GM23338 (cell line): ENCODE data around the gene MYLK. TPM values are rescaled to one million over a fixed set of nuclear protein-coding genes. Genes with fewer than 3 reads are reported as not detected.

Experiments
- ATAC-seq: fragments of 200-7000 bp; cut with Tn5 transposase; 3 replicates; pipeline ENCODE4 v1.9.1; 2020
- DNase-seq: peaks from one replicate; pipeline ENCODE4 v3.0.0-alpha.2; 2015; ENCODE audit warnings: low spot score
- H2AFZ ChIP-seq: fragments of 200-600 bp; sonication (generic); 2 replicates; pipeline ENCODE4 v1.8.0; 2016; ENCODE audit warnings: antibody characterized with exemption, mild to moderate bottlenecking, moderate library complexity
- H3F3A ChIP-seq: fragments of 200-600 bp; sonication (generic); replicated peaks from 2 replicates; pipeline ENCODE4 v1.8.0; 2017; ENCODE audit warnings: antibody characterized with exemption, mixed run types, low read depth
- H3K27ac ChIP-seq: fragments of 200-600 bp; sonication (generic); 2 replicates; pipeline ENCODE4 v1.6.1; 2016; ENCODE audit warnings: low read depth
- H3K27me3 ChIP-seq: fragments of 200-600 bp; sonication (generic); 2 replicates; pipeline ENCODE4 v1.8.0; 2016; ENCODE audit warnings: mild to moderate bottlenecking, mixed run types, moderate library complexity; ENCODE audit not compliant: insufficient read depth
- H3K36me3 ChIP-seq: fragments of 200-600 bp; sonication (generic); 2 replicates; pipeline ENCODE4 v1.8.0; 2016; ENCODE audit warnings: mild to moderate bottlenecking; ENCODE audit not compliant: insufficient read depth
- H3K4me1 ChIP-seq: fragments of 200-600 bp; sonication (generic); 2 replicates; pipeline ENCODE4 v1.8.0; 2016; ENCODE audit warnings: mild to moderate bottlenecking, moderate library complexity; ENCODE audit not compliant: insufficient read depth
- H3K4me2 ChIP-seq: fragments of 200-600 bp; sonication (generic); 2 replicates; pipeline ENCODE4 v1.7.1; 2017; ENCODE audit warnings: mixed run types
- H3K4me3 ChIP-seq: fragments of 200-600 bp; sonication (generic); 2 replicates; pipeline ENCODE4 v1.6.1; 2016; ENCODE audit warnings: mixed run types
- H3K79me2 ChIP-seq: fragments of 200-600 bp; sonication (generic); replicated peaks from 2 replicates; pipeline ENCODE4 v1.8.0; 2017; ENCODE audit warnings: mild to moderate bottlenecking; ENCODE audit not compliant: insufficient read depth
- H3K9me2 ChIP-seq: fragments of 200-600 bp; sonication (generic); 2 replicates; pipeline ENCODE4 v1.8.0; 2017; ENCODE audit not compliant: insufficient read depth
- H4K20me1 ChIP-seq: fragments of 200-600 bp; sonication (generic); replicated peaks from 2 replicates; pipeline ENCODE4 v1.8.0; 2017; ENCODE audit warnings: mild to moderate bottlenecking; ENCODE audit not compliant: insufficient read depth
- H3K27ac Mint-ChIP-seq: 2 replicates; pipeline ENCODE4 v1.8.0; 2020; ENCODE audit warnings: inconsistent platforms, mild to moderate bottlenecking, moderate library complexity, mixed read lengths
- H3K27me3 Mint-ChIP-seq: 3 replicates; pipeline ENCODE4 v1.8.0; 2022; ENCODE audit warnings: low read depth, mild to moderate bottlenecking, moderate library complexity, mixed read lengths, inconsistent platforms; ENCODE audit not compliant: insufficient read depth, poor library complexity
- H3K36me3 Mint-ChIP-seq: 3 replicates; pipeline ENCODE4 v1.8.0; 2021; ENCODE audit warnings: low read depth, mild to moderate bottlenecking, inconsistent platforms, moderate library complexity, mixed read lengths
- H3K4me1 Mint-ChIP-seq: 3 replicates; pipeline ENCODE4 v1.8.0; 2020; ENCODE audit warnings: mild to moderate bottlenecking, inconsistent platforms, mixed read lengths
- H3K4me3 Mint-ChIP-seq: 3 replicates; pipeline ENCODE4 v1.8.0; 2021; ENCODE audit warnings: moderate library complexity, mild to moderate bottlenecking, inconsistent platforms, mixed read lengths
- H3K9me3 Mint-ChIP-seq: 3 replicates; pipeline ENCODE4 v1.8.0; 2020; ENCODE audit warnings: moderate library complexity, mild to moderate bottlenecking, inconsistent platforms, mixed read lengths
- CTCF ChIP-seq, 2 experiments: fragments of 200-600 bp in 1 of 2; sonication (generic) in 1 of 2; conservative IDR thresholded peaks; 2 replicates each; pipeline versions ENCODE4 v1.5.1 to v1.6.1; 2016 to 2017; ENCODE audit warnings: antibody characterized with exemption in 2 of 2, low read depth in 2 of 2, mild to moderate bottlenecking in 2 of 2, moderate library complexity in 1 of 2
- EZH2phosphoT487 ChIP-seq: fragments of 200-600 bp; sonication (generic); IDR thresholded peaks from one replicate; pipeline ENCODE4 v1.8.1; 2018; ENCODE audit warnings: antibody characterized with exemption; ENCODE audit not compliant: unreplicated experiment
- JUNB ChIP-seq: IDR thresholded peaks from one replicate; pipeline ENCODE4 v1.6.1; 2016; ENCODE audit warnings: antibody characterized with exemption; ENCODE audit not compliant: unreplicated experiment
- NANOG ChIP-seq: IDR thresholded peaks from 2 replicates; pipeline ENCODE4 v1.6.1; 2016; ENCODE audit warnings: antibody characterized with exemption, borderline replicate concordance
- STAT1 ChIP-seq: IDR thresholded peaks from one replicate; pipeline ENCODE4 v1.6.1; 2016; ENCODE audit warnings: antibody characterized with exemption; ENCODE audit not compliant: unreplicated experiment
- ZNF114 ChIP-seq: fragments of 250-450 bp; sonication (Bioruptor Pico); IDR thresholded peaks from 2 replicates; pipeline ENCODE4 v1.5.0; 2020; ENCODE audit warnings: mild to moderate bottlenecking, moderate library complexity
- polyA plus RNA-seq: library from polyadenylated mRNA; unstranded; fragments of >200 nt; fragmentation: Nextera tagmentation; extraction: Ambion mirVana; gene quantifications from 2 replicates; pipeline ENCODE4 v1.2.1, GENCODE V29; 2016
- total RNA-seq: library from RNA; depleted of rRNA; stranded (reverse); fragments of >200 nt; shearing (Covaris generic); gene quantifications from 2 replicates; pipeline ENCODE4 v1.2.3, GENCODE V29; 2014
- TF ChIP-seq, protein P1 (sequence below): fragments of 250-450 bp; sonication (Bioruptor Pico); IDR thresholded peaks from 2 replicates; pipeline ENCODE4 v1.5.0; 2020; ENCODE audit warnings: mild to moderate bottlenecking, moderate library complexity
- TF ChIP-seq, protein P2 (sequence below): IDR thresholded peaks from one replicate; pipeline ENCODE4 v1.6.1; 2018; ENCODE audit warnings: antibody characterized with exemption; ENCODE audit not compliant: unreplicated experiment

MYLK gene
- total and polyA plus RNA-seq, 2 experiments from 2014 or later: 11.5 to 17.9 TPM

- TF ChIP-seq CTCF (conservative IDR thresholded peaks at IDR 0.05; ENCODE audit: low read depth in 2 of 2): no peak
- no peak for TF ChIP-seq NANOG
- TF ChIP-seq EZH2phosphoT487: no peak
- TF ChIP-seq JUNB: no peak
- no peak for TF ChIP-seq STAT1
Measured at GRCh38 chr3:123930445-123930844, 46.3 kb upstream of the MYLK start (continued).

GRCh38 chr3:123929325-123929724 is 45.2 kb upstream of the MYLK start:
- no peaks in the 10 kb centered on the region for H3K79me2 ChIP-seq
- no peak for TF ChIP-seq ZNF114 (CRISPR knock-in tag)
- TF ChIP-seq, protein P1, sequence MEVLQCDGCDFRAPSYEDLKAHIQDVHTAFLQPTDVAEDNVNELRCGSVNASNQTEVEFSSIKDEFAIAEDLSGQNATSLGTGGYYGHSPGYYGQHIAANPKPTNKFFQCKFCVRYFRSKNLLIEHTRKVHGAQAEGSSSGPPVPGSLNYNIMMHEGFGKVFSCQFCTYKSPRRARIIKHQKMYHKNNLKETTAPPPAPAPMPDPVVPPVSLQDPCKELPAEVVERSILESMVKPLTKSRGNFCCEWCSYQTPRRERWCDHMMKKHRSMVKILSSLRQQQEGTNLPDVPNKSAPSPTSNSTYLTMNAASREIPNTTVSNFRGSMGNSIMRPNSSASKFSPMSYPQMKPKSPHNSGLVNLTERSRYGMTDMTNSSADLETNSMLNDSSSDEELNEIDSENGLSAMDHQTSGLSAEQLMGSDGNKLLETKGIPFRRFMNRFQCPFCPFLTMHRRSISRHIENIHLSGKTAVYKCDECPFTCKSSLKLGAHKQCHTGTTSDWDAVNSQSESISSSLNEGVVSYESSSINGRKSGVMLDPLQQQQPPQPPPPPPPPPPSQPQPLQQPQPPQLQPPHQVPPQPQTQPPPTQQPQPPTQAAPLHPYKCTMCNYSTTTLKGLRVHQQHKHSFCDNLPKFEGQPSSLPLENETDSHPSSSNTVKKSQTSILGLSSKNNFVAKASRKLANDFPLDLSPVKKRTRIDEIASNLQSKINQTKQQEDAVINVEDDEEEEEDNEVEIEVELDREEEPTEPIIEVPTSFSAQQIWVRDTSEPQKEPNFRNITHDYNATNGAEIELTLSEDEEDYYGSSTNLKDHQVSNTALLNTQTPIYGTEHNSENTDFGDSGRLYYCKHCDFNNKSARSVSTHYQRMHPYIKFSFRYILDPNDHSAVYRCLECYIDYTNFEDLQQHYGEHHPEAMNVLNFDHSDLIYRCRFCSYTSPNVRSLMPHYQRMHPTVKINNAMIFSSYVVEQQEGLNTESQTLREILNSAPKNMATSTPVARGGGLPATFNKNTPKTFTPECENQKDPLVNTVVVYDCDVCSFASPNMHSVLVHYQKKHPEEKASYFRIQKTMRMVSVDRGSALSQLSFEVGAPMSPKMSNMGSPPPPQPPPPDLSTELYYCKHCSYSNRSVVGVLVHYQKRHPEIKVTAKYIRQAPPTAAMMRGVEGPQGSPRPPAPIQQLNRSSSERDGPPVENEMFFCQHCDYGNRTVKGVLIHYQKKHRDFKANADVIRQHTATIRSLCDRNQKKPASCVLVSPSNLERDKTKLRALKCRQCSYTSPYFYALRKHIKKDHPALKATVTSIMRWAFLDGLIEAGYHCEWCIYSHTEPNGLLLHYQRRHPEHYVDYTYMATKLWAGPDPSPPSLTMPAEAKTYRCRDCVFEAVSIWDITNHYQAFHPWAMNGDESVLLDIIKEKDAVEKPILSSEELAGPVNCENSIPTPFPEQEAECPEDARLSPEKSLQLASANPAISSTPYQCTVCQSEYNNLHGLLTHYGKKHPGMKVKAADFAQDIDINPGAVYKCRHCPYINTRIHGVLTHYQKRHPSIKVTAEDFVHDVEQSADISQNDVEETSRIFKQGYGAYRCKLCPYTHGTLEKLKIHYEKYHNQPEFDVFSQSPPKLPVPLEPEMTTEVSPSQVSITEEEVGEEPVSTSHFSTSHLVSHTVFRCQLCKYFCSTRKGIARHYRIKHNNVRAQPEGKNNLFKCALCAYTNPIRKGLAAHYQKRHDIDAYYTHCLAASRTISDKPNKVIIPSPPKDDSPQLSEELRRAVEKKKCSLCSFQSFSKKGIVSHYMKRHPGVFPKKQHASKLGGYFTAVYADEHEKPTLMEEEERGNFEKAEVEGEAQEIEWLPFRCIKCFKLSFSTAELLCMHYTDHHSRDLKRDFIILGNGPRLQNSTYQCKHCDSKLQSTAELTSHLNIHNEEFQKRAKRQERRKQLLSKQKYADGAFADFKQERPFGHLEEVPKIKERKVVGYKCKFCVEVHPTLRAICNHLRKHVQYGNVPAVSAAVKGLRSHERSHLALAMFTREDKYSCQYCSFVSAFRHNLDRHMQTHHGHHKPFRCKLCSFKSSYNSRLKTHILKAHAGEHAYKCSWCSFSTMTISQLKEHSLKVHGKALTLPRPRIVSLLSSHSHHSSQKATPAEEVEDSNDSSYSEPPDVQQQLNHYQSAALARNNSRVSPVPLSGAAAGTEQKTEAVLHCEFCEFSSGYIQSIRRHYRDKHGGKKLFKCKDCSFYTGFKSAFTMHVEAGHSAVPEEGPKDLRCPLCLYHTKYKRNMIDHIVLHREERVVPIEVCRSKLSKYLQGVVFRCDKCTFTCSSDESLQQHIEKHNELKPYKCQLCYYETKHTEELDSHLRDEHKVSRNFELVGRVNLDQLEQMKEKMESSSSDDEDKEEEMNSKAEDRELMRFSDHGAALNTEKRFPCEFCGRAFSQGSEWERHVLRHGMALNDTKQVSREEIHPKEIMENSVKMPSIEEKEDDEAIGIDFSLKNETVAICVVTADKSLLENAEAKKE: no peak
- TF ChIP-seq CTCF (conservative IDR thresholded peaks at IDR 0.05; ENCODE audit: low read depth in 2 of 2): no peak
- TF ChIP-seq, protein P2, sequence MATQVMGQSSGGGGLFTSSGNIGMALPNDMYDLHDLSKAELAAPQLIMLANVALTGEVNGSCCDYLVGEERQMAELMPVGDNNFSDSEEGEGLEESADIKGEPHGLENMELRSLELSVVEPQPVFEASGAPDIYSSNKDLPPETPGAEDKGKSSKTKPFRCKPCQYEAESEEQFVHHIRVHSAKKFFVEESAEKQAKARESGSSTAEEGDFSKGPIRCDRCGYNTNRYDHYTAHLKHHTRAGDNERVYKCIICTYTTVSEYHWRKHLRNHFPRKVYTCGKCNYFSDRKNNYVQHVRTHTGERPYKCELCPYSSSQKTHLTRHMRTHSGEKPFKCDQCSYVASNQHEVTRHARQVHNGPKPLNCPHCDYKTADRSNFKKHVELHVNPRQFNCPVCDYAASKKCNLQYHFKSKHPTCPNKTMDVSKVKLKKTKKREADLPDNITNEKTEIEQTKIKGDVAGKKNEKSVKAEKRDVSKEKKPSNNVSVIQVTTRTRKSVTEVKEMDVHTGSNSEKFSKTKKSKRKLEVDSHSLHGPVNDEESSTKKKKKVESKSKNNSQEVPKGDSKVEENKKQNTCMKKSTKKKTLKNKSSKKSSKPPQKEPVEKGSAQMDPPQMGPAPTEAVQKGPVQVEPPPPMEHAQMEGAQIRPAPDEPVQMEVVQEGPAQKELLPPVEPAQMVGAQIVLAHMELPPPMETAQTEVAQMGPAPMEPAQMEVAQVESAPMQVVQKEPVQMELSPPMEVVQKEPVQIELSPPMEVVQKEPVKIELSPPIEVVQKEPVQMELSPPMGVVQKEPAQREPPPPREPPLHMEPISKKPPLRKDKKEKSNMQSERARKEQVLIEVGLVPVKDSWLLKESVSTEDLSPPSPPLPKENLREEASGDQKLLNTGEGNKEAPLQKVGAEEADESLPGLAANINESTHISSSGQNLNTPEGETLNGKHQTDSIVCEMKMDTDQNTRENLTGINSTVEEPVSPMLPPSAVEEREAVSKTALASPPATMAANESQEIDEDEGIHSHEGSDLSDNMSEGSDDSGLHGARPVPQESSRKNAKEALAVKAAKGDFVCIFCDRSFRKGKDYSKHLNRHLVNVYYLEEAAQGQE: no peak
- H3K27ac ChIP-seq: no peak overlapping the region
- Mint-ChIP-seq H3K4me3 (no peak overlapping the region), H3K27ac (no peak overlapping the region), H3K27me3 (no peaks in the 10 kb centered on the region), H3K36me3 (peaks cover 57% of the 10 kb centered on the region), H3K9me3 (no peaks in the 10 kb centered on the region), H3K4me1 (no peaks in the 10 kb centered on the region)
- no peak overlapping the region for H3K4me3 ChIP-seq
- H3K36me3 ChIP-seq: peaks cover 13% of the 10 kb centered on the region
- no peaks in the 10 kb centered on the region for H3F3A ChIP-seq
- no peak overlapping the region for H2AFZ ChIP-seq
- no peaks in the 10 kb centered on the region for H3K4me1 ChIP-seq
- H3K9me2 ChIP-seq: no peaks in the 10 kb centered on the region
- no peak for ATAC-seq
- H3K27me3 ChIP-seq: no peaks in the 10 kb centered on the region
- no peaks in the 10 kb centered on the region for H4K20me1 ChIP-seq
- DNase-seq: no peak
- H3K4me2 ChIP-seq: no peak overlapping the region
